H1 (cell line): ENCODE measurements around the gene RAP1GAP. TPM values are rescaled to one million over a fixed set of nuclear protein-coding genes. Genes with fewer than 3 reads are reported as not detected.

Source experiments
- CTCF ChIA-PET: fragments of 300-600 bp; sonication (Branson Sonifier 250); formaldehyde crosslinking; loops from one replicate; lab custom pipeline; 2021; ENCODE audit not compliant: partially characterized antibody; lab: Charles Lee
- POLR2A ChIA-PET: fragments of 300-600 bp; sonication (Branson Sonifier 250); formaldehyde crosslinking; loops from one replicate; lab custom pipeline; 2021; ENCODE audit warnings: inconsistent platforms; ENCODE audit not compliant: partially characterized antibody; lab: Charles Lee
- DNase-seq, 2 experiments: peaks; one replicate each; pipeline versions ENCODE4 v3.0.0 to v3.0.0-alpha.2; 2010 to 2022; ENCODE audit warnings: low spot score in 2 of 2, low read depth in 1 of 2, mixed read lengths in 1 of 2
- FAIRE-seq: peaks from 2 replicates; lab custom pipeline; 2011; peaks lifted over from hg19 to GRCh38; lab: Jason Lieb, UNC
- H2AFZ ChIP-seq: 2 replicates; pipeline ENCODE4 v1.8.1; 2012; ENCODE audit warnings: low read length, inconsistent platforms
- H2AK5ac ChIP-seq: 2 replicates; pipeline ENCODE4 v1.6.1; 2013; ENCODE audit warnings: low read depth, low read length
- H2BK120ac ChIP-seq: replicated peaks from 2 replicates; pipeline ENCODE3; 2013; ENCODE audit warnings: low read depth, low read length, inconsistent platforms
- H2BK12ac ChIP-seq: 2 replicates; pipeline ENCODE4 v1.6.1; 2013; ENCODE audit warnings: low read depth, low read length
- H2BK15ac ChIP-seq: 2 replicates; pipeline ENCODE4 v1.6.1; 2013; ENCODE audit warnings: low read length
- H2BK20ac ChIP-seq: 2 replicates; pipeline ENCODE4 v1.6.1; 2013; ENCODE audit warnings: low read length
- H2BK5ac ChIP-seq: 2 replicates; pipeline ENCODE4 v1.6.1; 2013; ENCODE audit warnings: low read depth, low read length
- H3K14ac ChIP-seq: 2 replicates; pipeline ENCODE4 v1.6.1; 2013; ENCODE audit warnings: inconsistent platforms; ENCODE audit not compliant: insufficient read length
- H3K18ac ChIP-seq: 2 replicates; pipeline ENCODE4 v1.6.1; 2013; ENCODE audit warnings: low read length; ENCODE audit errors: extremely low read depth
- H3K23ac ChIP-seq: 2 replicates; pipeline ENCODE4 v1.6.1; 2013; ENCODE audit warnings: inconsistent platforms; ENCODE audit not compliant: insufficient read length
- H3K23me2 ChIP-seq: 2 replicates; pipeline ENCODE4 v1.6.1; 2013; ENCODE audit warnings: low read depth, low read length
- H3K27ac ChIP-seq: 2 replicates; pipeline ENCODE4 v1.6.1; 2011; ENCODE audit warnings: low read depth, low read length, inconsistent platforms
- H3K27me3 ChIP-seq, 4 experiments: replicated peaks in 1 of 4; 1 replicate in 1 of 4; 2 replicates in 3 of 4; pipeline versions ENCODE4 v1.6.1 to v1.8.1; 2011 to 2013; ENCODE audit warnings: low read length in 3 of 4, mild to moderate bottlenecking in 3 of 4, inconsistent platforms in 2 of 4, mixed read lengths in 2 of 4, moderate library complexity in 1 of 4; ENCODE audit not compliant: control insufficient read depth in 3 of 4, insufficient read depth in 3 of 4; ENCODE audit errors: extremely low read depth in 1 of 4
- H3K36me3 ChIP-seq, 4 experiments: 2 replicates each; pipeline versions ENCODE4 v1.6.1 to v1.8.1; 2011 to 2013; ENCODE audit warnings: mild to moderate bottlenecking in 4 of 4, low read length in 3 of 4, moderate library complexity in 2 of 4, control low read depth in 1 of 4, inconsistent platforms in 1 of 4; ENCODE audit not compliant: insufficient read depth in 4 of 4, control insufficient read depth in 2 of 4
- H3K4ac ChIP-seq: replicated peaks from 2 replicates; pipeline ENCODE3; 2013; ENCODE audit warnings: low read length, low read depth, mixed read lengths, inconsistent platforms; ENCODE audit not compliant: insufficient read length
- H3K4me1 ChIP-seq, 4 experiments: replicated peaks in 1 of 4; 1 replicate in 1 of 4; 2 replicates in 3 of 4; pipeline versions ENCODE4 v1.6.1 to v1.8.1; 2011 to 2013; ENCODE audit warnings: low read length in 3 of 4, inconsistent platforms in 2 of 4, mixed read lengths in 1 of 4; ENCODE audit not compliant: insufficient read depth in 4 of 4, control insufficient read depth in 3 of 4
- H3K4me2 ChIP-seq, 2 experiments: 2 replicates each; pipeline versions ENCODE4 v1.6.1 to v1.8.1; 2011 to 2013; ENCODE audit warnings: low read depth in 2 of 2, low read length in 2 of 2, control low read depth in 1 of 2, inconsistent platforms in 1 of 2, mild to moderate bottlenecking in 1 of 2; ENCODE audit not compliant: insufficient read depth in 1 of 2
- H3K4me3 ChIP-seq, 4 experiments: fragments of 200-600, 300-600 bp in 1 of 4; sonication (generic), shearing (Covaris generic), sonication (Bioruptor Twin) in 1 of 4; 2 replicates each; pipeline versions ENCODE4 v1.5.1 to v1.8.1; 2011 to 2016; ENCODE audit warnings: low read length in 4 of 4, low read depth in 3 of 4, control low read depth in 2 of 4, inconsistent platforms in 2 of 4, mild to moderate bottlenecking in 2 of 4, mixed read lengths in 1 of 4, moderate library complexity in 1 of 4; ENCODE audit not compliant: insufficient read depth in 2 of 4; ENCODE audit errors: extremely low read depth in 1 of 4
- H3K56ac ChIP-seq: replicated peaks from 2 replicates; pipeline ENCODE3; 2013; ENCODE audit warnings: low read depth, mild to moderate bottlenecking, mixed read lengths, low read length, inconsistent platforms; ENCODE audit not compliant: insufficient read length
- H3K79me1 ChIP-seq: 2 replicates; pipeline ENCODE4 v1.6.1; 2013; ENCODE audit warnings: low read depth, low read length, control low read depth
- H3K79me2 ChIP-seq, 2 experiments: 2 replicates each; pipeline versions ENCODE4 v1.6.1 to v1.8.1; 2012 to 2013; ENCODE audit warnings: low read length in 2 of 2, mild to moderate bottlenecking in 2 of 2, inconsistent platforms in 1 of 2; ENCODE audit not compliant: insufficient read depth in 2 of 2, control insufficient read depth in 1 of 2
- H3K9ac ChIP-seq, 4 experiments: replicated peaks in 1 of 4; 1 replicate in 1 of 4; 2 replicates in 3 of 4; pipeline versions ENCODE4 v1.6.1 to v1.8.1; 2011 to 2013; ENCODE audit warnings: low read depth in 3 of 4, low read length in 3 of 4, control low read depth in 2 of 4, mild to moderate bottlenecking in 2 of 4, moderate library complexity in 2 of 4, inconsistent platforms in 1 of 4; ENCODE audit errors: extremely low read depth in 1 of 4
- H3K9me3 ChIP-seq, 2 experiments: 2 replicates each; pipeline versions ENCODE4 v1.6.1 to v1.8.1; 2012 to 2013; ENCODE audit warnings: mild to moderate bottlenecking in 2 of 2, moderate library complexity in 2 of 2, control low read depth in 1 of 2, inconsistent platforms in 1 of 2, low read depth in 1 of 2, low read length in 1 of 2, mixed read lengths in 1 of 2; ENCODE audit not compliant: insufficient read depth in 2 of 2
- H4K20me1 ChIP-seq, 2 experiments: replicated peaks in 1 of 2; 2 replicates each; pipeline versions ENCODE3 to v1.8.1; 2011 to 2013; ENCODE audit warnings: inconsistent platforms in 2 of 2, low read length in 2 of 2, mild to moderate bottlenecking in 1 of 2; ENCODE audit not compliant: insufficient read depth in 2 of 2, control insufficient read depth in 1 of 2
- H4K5ac ChIP-seq: 2 replicates; pipeline ENCODE4 v1.6.1; 2013; ENCODE audit warnings: low read length, low read depth, mixed read lengths, inconsistent platforms; ENCODE audit not compliant: insufficient read length
- H4K8ac ChIP-seq: 2 replicates; pipeline ENCODE4 v1.8.0; 2013; ENCODE audit warnings: mild to moderate bottlenecking, moderate library complexity, low read length, inconsistent platforms; ENCODE audit not compliant: insufficient read depth; ENCODE audit errors: extremely low read depth
- H4K91ac ChIP-seq: replicated peaks from 2 replicates; pipeline ENCODE3; 2013; ENCODE audit warnings: low read length, mixed read lengths, inconsistent platforms; ENCODE audit not compliant: insufficient read length
- ASH2L ChIP-seq: fragments of 200-600, 300-600 bp; sonication (generic); IDR thresholded peaks from one replicate; pipeline ENCODE4 v1.7.1; 2017; ENCODE audit warnings: low read length
- BACH1 ChIP-seq: IDR thresholded peaks from 2 replicates; pipeline ENCODE4 v1.6.1; 2012; ENCODE audit warnings: low read length, improper control_type of control experiment
- EGR1 ChIP-seq: IDR thresholded peaks from 2 replicates; pipeline ENCODE4 v1.6.1; 2011; ENCODE audit warnings: low read depth, low read length, borderline replicate concordance
- GABPA ChIP-seq: IDR thresholded peaks from 2 replicates; pipeline ENCODE4 v1.6.1; 2011; ENCODE audit warnings: mild to moderate bottlenecking, low read length, moderate library complexity, borderline replicate concordance; ENCODE audit not compliant: insufficient read depth
- NANOG ChIP-seq: IDR thresholded peaks from 2 replicates; pipeline ENCODE4 v1.6.1; 2011; ENCODE audit warnings: low read length, low read depth, mild to moderate bottlenecking, inconsistent platforms; ENCODE audit not compliant: insufficient read depth, poor library complexity, severe bottlenecking
- PHF8 ChIP-seq: fragments of 200-600 bp; sonication (generic); conservative IDR thresholded peaks from 2 replicates; pipeline ENCODE4 v1.7.1; 2012; ENCODE audit warnings: low read depth, mild to moderate bottlenecking, inconsistent platforms, low read length, moderate library complexity
- POLR2A ChIP-seq, 2 experiments: IDR thresholded peaks; 1 replicate in 1 of 2; 2 replicates in 1 of 2; pipeline ENCODE4 v1.6.1; 2011; ENCODE audit warnings: low read depth in 2 of 2, low read length in 2 of 2, mild to moderate bottlenecking in 2 of 2; ENCODE audit errors: control extremely low read depth in 1 of 2
- RAD21 ChIP-seq, 2 experiments: IDR thresholded peaks in 1 of 2; conservative IDR thresholded peaks in 1 of 2; 2 replicates each; pipeline ENCODE4 v1.6.1; 2011; ENCODE audit warnings: low read depth in 2 of 2, low read length in 2 of 2, improper control_type of control experiment in 1 of 2, inconsistent platforms in 1 of 2, mild to moderate bottlenecking in 1 of 2, moderate library complexity in 1 of 2
- SIN3A ChIP-seq, 2 experiments: IDR thresholded peaks in 1 of 2; conservative IDR thresholded peaks in 1 of 2; 2 replicates each; pipeline ENCODE4 v1.6.1; 2011 to 2012; ENCODE audit warnings: low read length in 2 of 2, improper control_type of control experiment in 1 of 2, low read depth in 1 of 2, mild to moderate bottlenecking in 1 of 2
- SP1 ChIP-seq: IDR thresholded peaks from 2 replicates; pipeline ENCODE4 v1.6.1; 2011; ENCODE audit warnings: low read depth, low read length
- TAF7 ChIP-seq: optimal IDR thresholded peaks from 2 replicates; pipeline ENCODE3; 2011; ENCODE audit warnings: low read depth, mild to moderate bottlenecking, inconsistent platforms, low read length, moderate library complexity, borderline replicate concordance
- TCF12 ChIP-seq: IDR thresholded peaks from 2 replicates; pipeline ENCODE4 v1.6.1; 2011; ENCODE audit warnings: low read depth, mild to moderate bottlenecking, low read length
- USF2 ChIP-seq: IDR thresholded peaks from 2 replicates; pipeline ENCODE4 v1.6.1; 2011; ENCODE audit warnings: low read length, improper control_type of control experiment
- WGBS, 2 experiments: shearing (Covaris generic) in 1 of 2; methylation state at CpG; one replicate each; pipeline versions ENCODE4 v1.1.6 to v1.1.7; 2013 to 2015; ENCODE audit warnings: low lambda C conversion rate in 2 of 2, mixed read lengths in 2 of 2, inconsistent platforms in 1 of 2, low coverage in 1 of 2, missing lambda C conversion rate in 1 of 2; ENCODE audit not compliant: insufficient replicate concordance in 2 of 2, insufficient coverage in 1 of 2, insufficient read length in 1 of 2; ENCODE audit errors: extremely low coverage in 1 of 2, missing lambda C conversion rate in 1 of 2; 5-methylcytosine and 5-hydroxymethylcytosine counted together
- polyA plus RNA-seq, 7 experiments: library from polyadenylated mRNA; depleted of rRNA in 3 of 7; stranded (reverse) in 5 of 7; unstranded in 2 of 7; fragments of >200 nt in 5 of 7; fragments of 200-250 nt in 2 of 7; gene quantifications; 1 replicate in 5 of 7; 2 replicates in 1 of 7; 4 replicates in 1 of 7; pipeline versions ENCODE4 v1.2.1 to v1.2.3, GENCODE V29; 2011 to 2013; ENCODE audit warnings: missing spikeins in 2 of 7, mixed read lengths in 2 of 7
- total RNA-seq: library from RNA; stranded (reverse); fragmentation: NEBNext Ultra II Directional; extraction: Animal tissue kit (Norgen Biotek cat#: 25700); gene quantifications from 2 replicates; pipeline ENCODE4 v1.2.1, GENCODE V29; 2021

The RAP1GAP gene
- total and polyA plus RNA-seq, 2 of the 8 experiments (the other 6 are each of a cell fraction or from before 2014, with no cell fraction given): 8.4 TPM

DNA sequence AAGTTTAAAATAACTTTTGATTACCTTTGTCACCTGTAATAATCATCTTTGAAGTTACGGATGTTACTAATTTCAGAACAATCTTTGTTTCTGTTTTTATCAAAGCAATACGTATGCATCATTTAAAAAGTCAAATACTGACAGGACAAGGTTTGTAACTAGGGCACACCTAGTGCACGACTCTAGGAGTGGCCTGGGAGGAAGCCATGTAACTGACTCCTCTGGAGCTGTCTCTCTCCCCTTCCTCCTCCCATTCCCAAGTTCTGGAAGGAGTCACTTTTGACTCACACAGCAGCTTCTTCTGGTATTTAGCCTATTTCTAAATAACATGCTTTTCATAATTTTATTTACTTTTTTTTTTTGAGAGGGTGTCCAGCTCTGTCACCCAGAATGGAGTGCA is 11.8 kb upstream of the RAP1GAP start:
- Histone ChIP-seq H3K4me3 (no peak overlapping the region), H2BK20ac (no peak overlapping the region), H3K23ac (no peak overlapping the region), H3K9ac (no peak overlapping the region), H4K8ac (no peak overlapping the region), H3K27ac (no peak overlapping the region), H4K91ac (no peak overlapping the region), H2BK120ac (no peak overlapping the region), H2AFZ (no peak overlapping the region), H3K14ac (no peak overlapping the region), H3K4ac (no peak overlapping the region), H3K36me3 (peaks cover 0 to 34% (median 8%) of the 10 kb centered on the region in 4 experiments; a peak in 4 of 8 replicates), H3K79me1 (no peaks in the 10 kb centered on the region), H2BK15ac (no peak overlapping the region), H3K18ac (no peak overlapping the region), H4K5ac (no peak overlapping the region), H2AK5ac (no peak overlapping the region), H3K9me3 (no peaks in the 10 kb centered on the region), H2BK12ac (no peak overlapping the region), H2BK5ac (no peak overlapping the region), H3K23me2 (no peaks in the 10 kb centered on the region), H3K4me1 (no peaks in the 10 kb centered on the region), H3K27me3 (no peaks in the 10 kb centered on the region), H4K20me1 (no peaks in the 10 kb centered on the region), H3K56ac (no peak overlapping the region), H3K4me2 (no peak overlapping the region), H3K79me2 (no peaks in the 10 kb centered on the region)
- ChIA-PET POLR2A (no interaction called here), CTCF (interaction anchor here (0.6 kb wide), 1 partner anchor 281 kb away, joined by 3 read pairs; no protein-coding TSS in a partner anchor)
- 98% methylated on average over 3 of the region's 3 CpGs; no CpG with 5 or more reads in 1 of the 2 experiments for WGBS, 2 experiments
- FAIRE-seq: no peak
- DNase-seq: peak in 1 of 2 experiments; percentile 17
- no peak for TF ChIP-seq USF2
- TF ChIP-seq TCF12: no peak
- TF ChIP-seq PHF8: no peak
- TF ChIP-seq POLR2A (IDR thresholded peaks at IDR 0.05; ENCODE audit: control extremely low read depth in 1 of 2, low read depth in 2 of 2, low read length in 2 of 2): no peak
- no peak for TF ChIP-seq SP1
- no peak for TF ChIP-seq NANOG
- no peak for TF ChIP-seq RAD21 (IDR thresholded peaks at IDR 0.05 in 1 of 2, conservative IDR thresholded peaks at IDR 0.05 in 1 of 2; ENCODE audit: low read depth in 2 of 2, low read length in 2 of 2)
- TF ChIP-seq ASH2L: no peak
- no peak for TF ChIP-seq SIN3A (conservative IDR thresholded peaks at IDR 0.05 in 1 of 2, IDR thresholded peaks at IDR 0.05 in 1 of 2; ENCODE audit: low read depth in 1 of 2, low read length in 2 of 2)
- no peak for TF ChIP-seq GABPA
- no peak for TF ChIP-seq BACH1
- TF ChIP-seq EGR1: no peak
- TF ChIP-seq TAF7: no peak
